Caki2 (cell line): ENCODE data around the gene USP6NL. TPM values are rescaled to one million over a fixed set of nuclear protein-coding genes. Genes with fewer than 3 reads are reported as not detected.

ENCODE experiments used
- DNase-seq: peaks from one replicate; pipeline ENCODE4 v3.0.0-alpha.2; 2015; ENCODE audit warnings: low read depth
- in situ Hi-C: cut with HindIII; loops from 2 replicates; pipeline ENCODE4 v1.10.0; 2016; ENCODE audit warnings: low sequenced_read_pairs, low pct_unique_long_range_greater_than_20kb, mixed read lengths
- total RNA-seq: library from RNA; depleted of rRNA; stranded (reverse); fragments of >200 nt; shearing (Covaris generic); gene quantifications from 2 replicates; pipeline ENCODE4 v1.2.3, GENCODE V29; 2014; ENCODE audit warnings: low replicate concordance

Gene USP6NL
- total RNA-seq, 1 experiment from 2014 or later: 8.2 TPM

DNA sequence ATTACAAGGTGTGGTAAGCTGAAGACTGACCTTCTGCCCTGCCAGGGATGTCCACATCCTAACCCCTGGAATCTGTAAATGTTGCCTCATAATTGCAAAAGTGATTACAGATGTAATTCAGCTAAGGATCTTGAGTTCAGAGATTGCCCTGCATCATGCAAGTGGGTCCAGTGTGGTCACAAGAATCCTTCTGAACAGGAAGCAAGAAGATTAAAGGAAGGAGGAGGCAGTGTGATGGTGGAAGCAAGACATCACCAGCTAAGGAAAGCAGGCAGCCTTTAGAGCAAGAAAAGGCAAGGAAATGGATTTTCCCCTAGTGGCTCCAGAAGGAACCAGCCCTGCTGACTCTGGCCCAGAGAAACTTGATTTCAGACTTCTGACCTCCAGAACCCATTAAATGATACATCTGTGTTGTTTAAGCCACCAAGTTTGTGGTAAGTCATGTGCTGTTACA, 78.1 kb downstream of the USP6NL start:
- in situ Hi-C loops: no loop called here
- DNase-seq: no peak

DNA sequence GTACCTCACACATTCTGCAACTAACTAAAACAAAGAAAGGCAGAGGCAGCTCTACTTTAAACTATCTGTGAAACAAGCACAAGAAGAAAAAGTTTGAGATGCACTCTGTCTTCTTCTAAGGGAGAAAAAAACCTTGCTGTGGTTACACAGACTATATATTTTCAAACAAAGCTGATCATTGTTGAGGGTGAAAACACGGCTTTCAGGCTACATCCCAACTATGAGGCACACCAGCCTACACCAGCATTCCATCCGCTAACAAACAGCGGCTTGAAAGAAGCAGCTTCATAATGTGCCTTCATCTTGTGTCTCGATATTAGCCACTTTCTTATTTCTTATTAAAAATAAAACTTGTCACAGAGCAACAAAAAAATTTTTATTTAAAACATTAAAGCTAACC, 79.1 kb downstream of the USP6NL start:
- in situ Hi-C loops: no loop called here
- DNase-seq: no peak

GRCh38 chr10:11530806-11531205, 80.6 kb downstream of the USP6NL start:
- in situ Hi-C loops: no loop called here
- no peak for DNase-seq

- in situ Hi-C loops: no loop called here
- no peak for DNase-seq
Measured at GRCh38 chr10:11529276-11529903, 82.1 kb downstream of the USP6NL start.

DNA sequence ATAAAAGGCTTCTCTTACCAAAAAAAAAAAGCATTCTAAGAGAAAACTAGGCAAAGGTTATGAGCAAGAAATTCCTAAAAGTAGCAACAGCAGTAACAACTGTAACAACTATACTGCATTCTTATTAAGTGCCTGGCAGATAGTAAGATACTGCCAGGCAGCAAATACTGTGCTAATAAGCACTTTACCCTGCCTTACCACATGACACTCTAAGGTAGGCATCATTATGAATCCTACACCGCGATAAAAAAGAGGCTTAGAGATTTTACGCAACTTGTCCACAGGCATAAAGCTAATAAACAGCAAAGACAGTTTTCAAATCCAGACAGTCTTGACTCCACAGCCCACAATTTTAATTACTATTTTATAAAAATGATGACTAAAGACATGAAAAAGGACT, 83.2 kb downstream of the USP6NL start:
- in situ Hi-C loops: no loop called here
- no peak for DNase-seq

GRCh38 chr10:11527691-11528255, 83.7 kb downstream of the USP6NL start:
- in situ Hi-C loops: no loop called here
- no peak for DNase-seq

DNA sequence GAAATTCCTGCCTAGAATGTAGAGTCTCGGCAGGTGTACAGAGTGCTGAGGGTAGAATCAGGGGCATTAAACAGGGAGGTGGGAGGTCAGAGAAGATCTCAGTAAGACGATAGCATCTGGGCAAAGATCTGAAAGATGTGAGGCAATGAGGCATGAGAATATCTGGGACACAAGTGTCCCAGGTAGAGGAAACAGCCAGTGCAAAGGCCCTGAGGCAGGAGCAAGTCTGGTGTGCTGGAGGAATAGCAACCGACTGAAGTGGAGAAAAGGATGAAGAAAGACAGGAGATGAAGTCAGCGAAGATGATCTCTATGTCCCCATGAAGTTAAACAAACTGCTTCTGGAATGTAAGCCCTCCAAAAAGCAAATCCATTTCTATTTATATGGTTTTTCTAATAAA, 84.4 kb downstream of the USP6NL start:
- no peak for DNase-seq
- in situ Hi-C loops: no loop called here

DNA sequence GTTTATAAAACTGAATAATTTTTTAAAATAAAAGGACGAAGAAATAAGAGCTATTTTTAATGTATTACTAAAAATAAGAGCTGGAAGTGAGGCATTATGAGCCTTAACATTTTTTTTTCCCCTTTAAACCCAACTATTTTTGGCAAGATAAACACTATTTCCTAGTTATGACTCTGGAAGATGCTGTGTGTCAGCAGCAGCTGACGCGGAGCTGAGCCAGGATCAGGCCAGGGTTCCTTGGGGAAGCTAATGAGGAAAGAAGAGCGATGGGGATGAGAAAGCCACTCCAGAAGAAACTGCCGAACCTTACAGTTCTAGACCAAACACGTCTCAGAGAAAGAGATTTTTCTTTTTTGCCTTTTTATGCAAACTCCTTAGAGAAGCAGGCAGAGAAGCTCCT, 85.9 kb downstream of the USP6NL start:
- in situ Hi-C loops: no loop called here
- DNase-seq: no peak

DNA sequence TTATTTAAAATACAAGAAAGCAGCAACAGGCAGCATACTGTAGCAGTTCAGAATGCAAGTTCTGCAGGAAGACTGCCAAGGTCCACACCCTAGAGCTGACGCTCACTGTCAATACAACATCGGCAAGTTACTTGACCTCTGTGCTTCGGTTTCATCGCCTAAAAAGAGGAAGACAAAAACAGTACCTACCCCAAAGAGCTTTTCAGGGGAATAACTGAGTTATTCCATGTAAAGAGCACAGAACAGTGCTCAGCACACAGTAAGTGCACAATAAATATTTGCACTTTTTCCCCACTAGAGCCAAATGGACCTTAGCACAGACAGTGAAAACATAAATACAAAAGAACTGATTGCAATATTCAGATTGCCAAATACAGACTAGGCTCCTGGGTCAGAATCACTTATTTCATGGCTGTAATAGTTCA, 88.6 kb downstream of the USP6NL start:
- in situ Hi-C loops: no loop called here
- no peak for DNase-seq

GRCh38 chr10:11521860-11522259, 89.6 kb downstream of the USP6NL start:
- no peak for DNase-seq
- in situ Hi-C loops: no loop called here

DNA sequence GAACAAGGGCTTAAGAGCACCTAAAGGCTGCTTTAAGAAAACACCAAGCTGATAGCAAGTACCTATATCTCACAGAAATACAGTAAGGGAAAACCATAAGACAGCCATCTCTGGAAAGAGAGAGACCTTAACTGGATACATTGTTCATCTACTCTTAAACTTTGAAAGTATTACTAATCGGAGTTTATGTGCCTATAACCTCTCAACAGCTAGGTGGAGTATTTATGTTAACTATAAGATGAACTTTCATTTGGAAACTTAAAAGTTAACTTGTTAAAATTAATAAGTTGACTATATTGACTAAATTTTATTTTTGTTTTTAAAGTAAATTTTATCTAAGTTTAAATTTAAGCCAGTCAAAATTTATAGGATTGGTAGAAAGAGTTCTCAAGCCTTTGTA, 90.6 kb downstream of the USP6NL start:
- in situ Hi-C loops: no loop called here
- no peak for DNase-seq

GRCh38 chr10:11517150-11517549, 94.3 kb downstream of the USP6NL start:
- in situ Hi-C loops: no loop called here
- DNase-seq: no peak

DNA sequence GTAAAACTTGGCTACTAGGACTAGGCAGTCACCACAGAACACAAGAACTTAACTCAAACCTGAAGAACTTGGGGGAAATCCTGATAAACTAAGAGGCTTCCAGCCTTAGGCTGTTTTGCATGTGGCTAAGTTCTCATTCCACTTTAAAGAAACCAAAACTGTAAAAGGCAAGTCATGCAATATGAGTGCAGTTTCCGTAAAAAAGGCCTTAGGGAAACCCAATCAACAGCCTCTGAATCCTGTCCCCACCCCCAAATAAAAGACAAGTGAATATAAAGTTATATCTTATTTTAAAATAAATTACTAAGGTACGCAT, 95.1 kb downstream of the USP6NL start:
- no peak for DNase-seq
- in situ Hi-C loops: no loop called here

GRCh38 chr10:11515596-11516430, 95.6 kb downstream of the USP6NL start:
- peak; percentile 48 for DNase-seq
- in situ Hi-C loops: no loop called here

GRCh38 chr10:11513727-11514126, 97.7 kb downstream of the USP6NL start:
- no peak for DNase-seq
- in situ Hi-C loops: no loop called here

GRCh38 chr10:11512596-11512995, 98.9 kb downstream of the USP6NL start:
- DNase-seq: no peak
- in situ Hi-C loops: no loop called here

DNA sequence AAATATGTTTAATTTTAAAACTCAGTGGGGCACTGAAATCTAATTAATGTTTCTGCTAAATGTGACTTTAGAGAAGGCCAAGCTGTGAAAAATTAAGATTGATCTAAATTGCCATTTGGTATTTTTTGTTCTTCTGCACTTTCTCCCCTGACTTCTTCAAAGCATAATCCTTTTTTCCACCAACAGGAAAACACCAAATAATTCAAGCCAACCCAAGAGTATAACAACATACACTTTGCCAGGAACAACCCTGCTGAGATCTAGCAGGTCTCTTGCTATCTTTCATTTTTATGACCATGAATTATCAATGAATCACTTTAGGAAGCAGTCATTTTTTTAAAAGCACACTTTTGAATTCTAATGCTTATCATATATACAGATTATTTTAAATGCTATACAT, 100.1 kb downstream of the USP6NL start:
- in situ Hi-C loops: no loop called here
- no peak for DNase-seq

DNA sequence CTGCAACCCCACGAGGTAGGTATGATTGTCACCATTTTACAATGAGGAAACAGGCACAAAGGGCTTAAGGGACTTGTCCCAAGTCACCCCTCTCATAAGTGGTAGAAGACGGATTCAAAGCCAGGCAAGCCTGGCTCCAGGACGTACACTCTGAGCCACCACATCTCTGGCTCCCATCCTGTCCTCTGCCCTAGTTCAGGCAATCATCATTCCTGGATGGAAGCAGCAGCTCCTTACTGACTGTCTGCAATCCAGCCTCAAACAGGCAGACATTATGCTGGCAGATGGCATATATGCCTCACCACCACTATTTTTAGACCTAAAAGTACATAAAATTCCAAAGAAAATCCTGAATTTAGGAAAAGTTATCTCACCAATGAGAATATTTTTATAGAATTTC, 100.7 kb downstream of the USP6NL start:
- DNase-seq: no peak
- in situ Hi-C loops: no loop called here

- no peak for DNase-seq
- in situ Hi-C loops: no loop called here
Measured at GRCh38 chr10:11510281-11510680, 101.2 kb downstream of the USP6NL start.

DNA sequence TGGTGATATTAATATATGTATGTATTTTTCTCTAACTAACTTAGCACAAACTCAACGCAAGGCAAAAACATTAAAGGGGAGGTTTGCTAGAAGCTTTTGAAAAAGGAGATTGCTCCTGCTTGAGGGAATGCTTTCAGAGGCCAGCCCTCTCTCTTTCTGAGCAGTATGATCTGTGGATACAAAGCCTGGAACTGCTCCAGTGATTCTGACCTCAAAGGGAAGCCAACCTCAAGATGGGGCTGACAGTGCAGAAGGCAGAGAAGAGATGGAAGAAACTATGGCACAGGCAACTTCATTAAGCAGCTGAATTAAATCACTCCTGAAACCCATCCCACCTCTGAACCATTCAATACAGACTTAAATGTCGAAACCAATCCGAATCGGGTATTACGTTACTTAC, 102.4 kb downstream of the USP6NL start:
- in situ Hi-C loops: no loop called here
- no peak for DNase-seq
